Fibroblast of villous mesenchyme (primary cell): ENCODE data around the gene SPACA6. TPM values are rescaled to one million over a fixed set of nuclear protein-coding genes. Genes with fewer than 3 reads are reported as not detected.

Source experiments
- DNase-seq: peaks from one replicate; pipeline ENCODE4 v3.0.0-alpha.2; 2010; ENCODE audit warnings: low read depth
- H3K4me3 ChIP-seq: 2 replicates; pipeline ENCODE4 v1.5.1; 2011; ENCODE audit warnings: low read depth, mild to moderate bottlenecking, low read length
- total RNA-seq: library from RNA; depleted of rRNA; stranded (reverse); fragments of >200 nt; gene quantifications from 2 replicates; pipeline ENCODE4 v1.2.3, GENCODE V29; 2012
- TF ChIP-seq, protein P1 (sequence below): IDR thresholded peaks from 2 replicates; pipeline ENCODE4 v1.5.1; 2012; ENCODE audit warnings: low read depth, mild to moderate bottlenecking, low read length; ENCODE audit not compliant: insufficient read depth

The SPACA6 gene
- total RNA-seq, 1 donor, result 10.8 TPM

DNA sequence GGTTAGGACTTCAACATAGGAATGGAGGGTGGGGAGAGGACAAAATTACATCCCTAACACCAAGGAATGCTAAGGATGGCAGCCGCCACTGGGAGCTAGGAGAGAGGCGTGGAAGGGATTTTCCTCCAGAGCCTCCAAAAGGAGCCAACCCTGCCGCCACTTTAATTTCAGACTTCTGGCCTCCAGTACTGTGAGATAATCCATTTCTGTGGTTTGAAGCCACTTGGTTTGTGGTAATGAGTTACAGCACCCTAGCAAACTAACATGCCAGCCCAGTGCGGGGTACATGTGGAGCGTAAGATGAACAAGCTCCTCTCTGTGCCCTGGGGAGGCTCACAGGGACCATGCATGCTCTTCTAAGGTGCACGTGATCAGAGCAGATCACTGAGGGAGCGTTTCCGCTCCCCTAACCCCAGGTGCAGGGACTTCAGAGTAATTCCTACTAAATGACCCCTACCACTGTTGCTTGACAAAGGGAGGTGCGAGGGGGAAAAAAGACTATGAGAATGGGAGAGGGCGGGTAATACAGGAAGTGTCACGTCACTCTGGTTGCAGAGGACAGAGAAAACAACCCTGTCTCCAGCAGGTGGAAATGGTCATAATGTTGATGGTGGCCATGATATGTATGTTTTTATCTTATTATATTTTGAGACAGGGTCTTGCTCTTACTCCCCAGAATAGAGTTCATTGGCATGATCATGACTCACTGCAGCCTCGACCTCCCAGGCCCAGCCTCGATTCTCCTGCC is 46.5 kb downstream of the SPACA6 start:
- DNase-seq, result no peak
- TF ChIP-seq, protein P1, sequence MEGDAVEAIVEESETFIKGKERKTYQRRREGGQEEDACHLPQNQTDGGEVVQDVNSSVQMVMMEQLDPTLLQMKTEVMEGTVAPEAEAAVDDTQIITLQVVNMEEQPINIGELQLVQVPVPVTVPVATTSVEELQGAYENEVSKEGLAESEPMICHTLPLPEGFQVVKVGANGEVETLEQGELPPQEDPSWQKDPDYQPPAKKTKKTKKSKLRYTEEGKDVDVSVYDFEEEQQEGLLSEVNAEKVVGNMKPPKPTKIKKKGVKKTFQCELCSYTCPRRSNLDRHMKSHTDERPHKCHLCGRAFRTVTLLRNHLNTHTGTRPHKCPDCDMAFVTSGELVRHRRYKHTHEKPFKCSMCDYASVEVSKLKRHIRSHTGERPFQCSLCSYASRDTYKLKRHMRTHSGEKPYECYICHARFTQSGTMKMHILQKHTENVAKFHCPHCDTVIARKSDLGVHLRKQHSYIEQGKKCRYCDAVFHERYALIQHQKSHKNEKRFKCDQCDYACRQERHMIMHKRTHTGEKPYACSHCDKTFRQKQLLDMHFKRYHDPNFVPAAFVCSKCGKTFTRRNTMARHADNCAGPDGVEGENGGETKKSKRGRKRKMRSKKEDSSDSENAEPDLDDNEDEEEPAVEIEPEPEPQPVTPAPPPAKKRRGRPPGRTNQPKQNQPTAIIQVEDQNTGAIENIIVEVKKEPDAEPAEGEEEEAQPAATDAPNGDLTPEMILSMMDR, result no peak
- no peak overlapping the region for H3K4me3 ChIP-seq

DNA sequence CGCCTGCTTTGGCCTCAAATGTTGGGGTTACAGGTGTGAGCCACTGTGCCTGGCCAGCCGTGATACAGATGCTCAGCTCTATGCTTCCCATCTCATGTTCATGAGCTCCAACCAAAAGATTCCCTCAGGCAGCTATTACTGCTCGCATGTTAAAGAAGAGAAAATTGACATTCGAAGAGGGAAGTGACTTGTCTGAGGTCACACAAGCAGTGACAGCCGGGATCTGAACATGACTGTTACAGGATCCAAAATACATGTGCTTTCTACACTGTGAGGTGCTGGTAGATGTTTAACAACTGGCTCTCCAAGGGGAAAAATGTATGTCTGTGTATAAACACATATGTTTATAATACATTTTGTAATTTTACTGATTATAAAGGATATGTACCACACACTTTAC is 47.2 kb downstream of the SPACA6 start:
- TF ChIP-seq, protein P1, result no peak
- DNase-seq, result no peak
- H3K4me3 ChIP-seq, result no peak overlapping the region

DNA sequence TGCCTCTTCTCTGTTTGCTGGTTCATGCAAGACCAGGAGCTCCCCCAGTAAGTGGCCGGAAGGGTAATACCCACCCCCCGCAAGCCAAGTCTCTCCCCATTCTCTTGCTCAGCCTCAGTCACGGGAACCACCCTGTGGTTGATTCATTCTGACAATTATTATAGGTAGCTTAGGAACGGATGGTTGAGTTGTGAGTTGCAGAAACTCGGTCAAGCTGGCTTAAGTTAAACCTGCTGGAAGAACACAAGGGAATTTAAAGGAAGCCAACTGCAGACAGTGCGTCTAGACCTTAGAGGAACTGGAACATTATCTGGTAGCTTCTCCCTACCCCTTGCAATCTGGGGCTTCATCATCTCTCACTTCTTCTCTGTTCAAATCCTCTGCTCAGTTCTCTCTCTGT is 49.7 kb downstream of the SPACA6 start:
- TF ChIP-seq, protein P1, result no peak
- no peak for DNase-seq

DNA sequence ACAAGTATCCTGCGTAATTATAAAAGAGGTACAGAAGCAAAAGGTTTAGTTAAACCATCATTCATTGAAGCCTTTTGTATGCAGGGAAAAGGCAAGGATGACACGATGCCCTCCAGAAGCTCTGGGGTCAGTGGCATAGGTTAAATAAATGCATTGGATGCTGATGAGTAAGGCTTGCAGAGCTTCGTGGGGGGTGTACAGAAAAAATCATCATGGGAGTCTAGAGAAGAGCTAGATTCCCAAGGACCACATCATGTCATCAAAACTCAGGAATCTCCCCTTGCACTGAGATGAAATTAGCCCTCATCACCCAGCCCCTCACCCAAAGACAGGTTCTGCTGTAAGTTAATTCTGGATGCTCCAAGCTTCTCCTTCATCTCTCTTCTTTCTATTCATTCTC is 50.3 kb downstream of the SPACA6 start:
- H3K4me3 ChIP-seq, result no peak overlapping the region
- TF ChIP-seq, protein P1, result no peak
- DNase-seq, result no peak

More for the DNA sequence above, 49.7 kb downstream of the SPACA6 start:
- no peak overlapping the region for H3K4me3 ChIP-seq

DNA sequence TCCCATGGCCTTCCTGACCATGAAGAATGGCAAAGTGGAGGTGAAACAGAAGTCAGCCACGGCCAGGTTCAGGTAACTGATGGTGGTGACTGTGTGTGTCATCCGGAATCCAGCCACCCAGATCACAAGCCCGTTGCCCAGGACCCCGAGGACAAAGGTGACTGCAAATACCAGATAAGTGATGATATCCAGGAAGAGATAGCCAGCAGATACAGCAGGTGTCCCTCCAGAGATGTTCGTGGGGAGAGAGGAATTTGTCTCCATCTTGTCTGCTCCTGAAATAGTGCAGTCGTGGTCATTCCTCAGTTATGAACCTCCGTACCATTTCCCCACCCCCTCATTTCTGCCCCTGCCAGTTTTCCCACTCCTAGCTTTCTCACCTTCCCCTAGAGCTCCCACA is 53.6 kb downstream of the SPACA6 start:
- H3K4me3 ChIP-seq, result no peak overlapping the region
- no peak for DNase-seq
- TF ChIP-seq, protein P1, result no peak

DNA sequence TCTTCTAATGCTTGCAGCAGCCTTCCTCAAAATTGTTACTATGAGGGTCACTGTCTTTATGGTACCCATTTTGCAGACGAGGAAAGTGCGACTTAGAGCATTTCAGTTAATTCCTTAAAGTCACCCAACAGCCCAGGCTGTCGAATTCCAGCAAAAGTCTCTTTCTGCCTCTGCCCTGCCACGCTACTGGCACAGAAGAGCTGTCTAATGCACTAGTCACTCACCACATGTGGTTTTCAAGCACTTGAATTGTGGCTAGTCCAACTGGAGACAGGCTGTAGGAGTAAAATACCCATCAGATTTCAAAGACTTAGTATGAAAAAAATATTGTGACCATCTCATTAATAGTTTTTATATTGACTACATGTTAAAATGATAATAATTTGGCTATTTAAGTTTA is 56.8 kb downstream of the SPACA6 start:
- H3K4me3 ChIP-seq, result no peak overlapping the region
- DNase-seq, result no peak
- TF ChIP-seq, protein P1, result no peak

DNA sequence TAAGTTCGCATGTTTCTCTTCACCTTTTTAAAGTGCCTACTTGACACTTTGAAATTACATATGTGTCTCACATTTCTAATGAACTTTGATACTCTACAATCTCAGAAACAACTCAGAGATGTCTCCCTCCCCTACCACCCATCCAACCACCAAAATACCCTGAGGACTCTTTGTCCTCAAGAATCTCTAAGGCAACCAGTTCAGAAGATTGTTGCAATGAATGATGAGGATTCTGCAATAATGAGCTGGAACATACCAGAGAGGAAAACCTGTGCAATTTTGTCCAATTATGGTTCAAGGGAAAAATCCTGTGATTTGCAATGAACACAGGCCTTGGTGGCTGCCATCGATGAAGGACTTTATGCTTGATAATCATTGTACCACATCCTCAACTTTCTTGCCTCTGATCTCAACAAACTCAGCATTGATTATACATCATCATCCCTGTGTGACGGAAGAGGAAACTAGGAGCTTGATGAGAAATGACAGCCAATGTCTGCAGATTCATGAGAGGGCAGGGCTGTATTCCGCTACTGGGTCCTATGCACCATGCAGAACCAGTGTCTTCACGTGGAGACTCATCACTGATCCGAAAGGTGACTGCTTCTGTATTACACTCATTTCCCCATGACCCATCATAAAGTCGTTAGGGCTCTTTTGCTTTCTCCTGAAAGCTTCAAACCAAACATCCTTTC is 57.4 kb downstream of the SPACA6 start:
- no peak overlapping the region for H3K4me3 ChIP-seq
- TF ChIP-seq, protein P1, result no peak
- no peak for DNase-seq
